Stimulated activated CD8-positive, alpha-beta memory T cell treated with anti-CD3 and anti-CD28 coated beads, Interleukin-2, amount 100 ng/mL, for 48 hours (primary cell): ENCODE data around the gene DOCK4.
A peak's percentile ranks its signal among the peaks of the same experiment; 100 is the strongest.

Experiments used
- DNase-seq, 2 donors: peaks; one replicate each; pipeline ENCODE4 v3.0.0-alpha.2; 2020; ENCODE audit warnings: low read depth in 2 of 2

The DOCK4 gene

DNA sequence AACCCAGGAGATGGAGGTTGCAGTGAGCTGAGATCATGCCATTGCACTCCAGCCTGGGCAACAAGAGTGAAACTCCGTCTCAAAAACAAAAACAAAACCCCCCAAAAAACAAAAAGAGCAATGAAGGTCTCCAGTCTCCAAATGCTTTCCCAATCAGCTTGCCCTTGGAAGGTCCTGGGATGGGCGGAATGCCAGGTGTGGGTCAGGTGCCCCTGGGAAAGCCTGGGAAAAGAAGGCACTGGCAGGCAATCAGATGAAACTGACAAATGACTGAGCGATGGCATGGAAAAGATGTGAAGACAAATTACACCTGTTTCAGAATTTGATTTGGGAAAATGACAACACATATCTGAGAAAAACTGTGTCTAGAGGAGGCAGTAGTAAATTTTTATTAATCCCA, 433.5 kb downstream of the DOCK4 start:
- DNase-seq = no peak

DNA sequence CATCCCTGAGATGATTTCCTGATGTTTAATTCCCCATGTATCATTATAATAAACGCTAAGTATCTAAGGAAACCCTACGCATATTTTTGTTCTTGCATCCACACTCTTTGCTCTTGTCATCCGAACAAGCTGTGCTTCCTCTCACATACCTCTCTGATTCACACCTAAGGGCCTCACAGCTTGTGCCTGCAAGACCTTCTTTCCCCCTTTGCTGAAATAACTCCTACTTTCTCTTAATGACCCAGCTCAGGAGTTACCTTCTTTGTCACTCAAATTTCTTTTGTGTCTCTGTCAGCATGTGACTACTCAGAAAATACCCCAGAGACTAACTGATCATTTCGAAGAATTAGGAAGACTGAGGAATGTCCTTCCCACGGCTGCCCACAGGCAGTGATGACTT, 434.6 kb downstream of the DOCK4 start:
- no peak for DNase-seq

DNA sequence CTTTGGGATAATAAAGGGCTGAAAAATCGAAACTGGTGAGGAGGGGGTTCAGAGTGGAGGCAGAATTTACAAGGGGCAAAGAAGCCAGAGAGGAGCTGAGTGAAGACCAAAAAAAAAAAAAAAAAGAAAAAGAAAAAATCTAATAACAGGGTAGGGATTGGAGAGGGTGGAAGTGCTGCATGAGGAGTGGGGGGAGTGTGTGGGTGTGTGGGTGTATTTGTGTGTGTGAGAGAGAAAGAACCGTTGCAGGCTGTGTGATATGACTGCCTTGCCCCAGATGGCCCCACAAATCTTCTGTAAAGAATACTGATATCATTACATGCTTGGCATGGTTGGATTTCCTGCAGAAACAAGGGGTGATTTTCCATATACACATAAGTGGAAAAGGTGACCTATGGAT, 436.1 kb downstream of the DOCK4 start:
- no peak for DNase-seq

DNA sequence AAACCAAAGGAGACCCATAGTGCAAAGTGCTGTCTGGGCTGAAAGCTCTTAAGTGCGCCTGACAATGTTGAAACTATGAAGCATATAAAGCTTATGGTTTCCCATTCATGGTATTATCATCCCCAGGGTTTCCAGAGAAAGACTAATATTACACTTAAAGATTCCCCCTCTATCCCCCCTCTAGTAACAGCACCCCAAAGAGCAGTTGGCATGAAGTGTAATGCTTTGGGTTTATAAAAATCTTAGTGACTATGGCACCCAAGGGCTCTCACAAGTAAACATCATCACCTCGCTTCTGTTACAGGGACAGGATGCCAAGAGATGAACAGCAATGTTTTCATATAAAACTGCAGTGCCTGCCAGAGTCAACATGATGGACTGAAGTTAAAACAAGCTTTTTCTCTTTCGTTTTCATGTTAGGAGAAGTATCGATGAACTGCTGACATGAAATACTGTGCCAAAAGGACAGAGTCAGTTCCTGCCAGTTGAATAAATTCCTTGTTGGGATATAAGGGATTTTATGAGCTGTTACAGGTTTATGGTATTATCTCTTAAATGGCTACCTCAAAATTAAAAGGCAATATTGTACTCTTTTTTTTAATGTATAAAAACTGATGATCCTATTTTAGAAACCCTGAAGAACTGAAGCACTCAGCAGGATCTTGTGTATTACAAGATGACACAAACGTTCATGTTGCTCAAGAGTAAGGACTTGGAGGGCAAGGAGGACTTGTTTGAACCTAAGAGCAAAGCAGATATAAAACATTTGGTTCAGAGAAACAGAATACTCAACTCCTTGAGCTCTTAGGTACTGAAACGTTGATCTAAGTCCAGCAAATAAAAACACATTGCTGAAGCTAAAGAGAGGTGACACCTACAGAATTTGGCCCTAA, 440.2 kb downstream of the DOCK4 start:
- no peak for DNase-seq

DNA sequence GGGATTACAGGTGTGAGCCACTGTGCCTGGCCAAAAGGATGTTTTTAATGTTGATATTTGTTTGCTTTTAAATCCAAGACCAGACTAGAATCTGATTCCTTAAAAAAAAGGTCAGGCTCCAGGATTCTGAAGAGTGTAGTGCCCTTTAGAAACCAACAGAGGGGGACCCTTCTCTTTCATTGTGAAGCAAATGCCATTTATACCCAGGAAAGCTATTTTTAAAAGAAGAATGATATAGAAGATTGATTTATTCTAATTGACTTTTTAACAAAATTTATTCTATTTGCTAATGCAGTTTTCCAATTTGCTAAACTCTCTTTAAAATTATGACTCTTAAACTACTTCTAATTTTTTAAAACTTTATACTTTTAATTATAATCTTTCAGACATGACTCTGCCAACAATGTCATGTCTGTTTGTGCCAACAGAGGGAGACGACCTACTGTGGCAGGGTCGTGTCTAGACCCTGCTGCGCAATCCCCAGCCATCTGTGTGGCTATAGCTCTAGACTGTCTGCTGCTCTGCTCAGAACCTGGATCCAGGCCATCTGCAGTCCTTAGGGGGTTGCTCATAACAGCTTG, 442.9 kb downstream of the DOCK4 start:
- DNase-seq = no peak

DNA sequence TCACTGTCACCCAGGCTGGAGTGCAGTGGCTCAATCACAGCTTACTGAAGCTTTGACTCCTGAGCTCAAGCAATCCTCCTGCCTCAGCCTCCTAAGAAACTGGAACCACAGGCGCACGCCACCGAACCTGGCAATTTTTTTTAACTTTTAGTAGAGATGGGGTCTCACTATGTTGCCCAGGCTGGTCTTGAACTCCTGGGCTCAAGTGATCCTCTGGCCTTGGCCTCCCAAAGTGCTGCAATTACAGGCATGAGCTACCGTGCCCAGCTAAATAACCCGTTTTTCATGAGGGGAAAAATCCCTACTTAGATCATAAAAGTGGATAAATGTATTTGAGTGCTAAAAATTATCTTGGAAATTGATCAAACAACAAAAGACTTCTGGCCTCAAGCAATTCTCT, 443.4 kb downstream of the DOCK4 start:
- DNase-seq = no peak

DNA sequence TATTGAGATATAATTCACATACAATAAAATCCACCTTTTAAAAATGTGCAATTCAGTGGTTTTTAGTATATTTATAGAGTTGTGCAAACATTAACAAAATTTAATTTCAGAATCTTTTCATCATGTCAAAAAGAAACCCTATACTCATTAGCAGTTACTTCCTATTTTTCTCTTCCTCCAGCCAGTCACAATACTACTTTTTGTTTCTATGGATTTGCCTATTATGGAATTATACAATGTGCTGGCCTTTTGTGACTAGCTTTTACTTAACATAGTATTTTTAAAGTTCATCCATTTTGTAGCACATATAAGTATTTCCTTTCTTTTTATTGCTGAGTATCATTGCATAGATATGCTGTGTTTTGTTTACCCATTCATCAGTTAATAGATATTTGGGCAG, 444.0 kb downstream of the DOCK4 start:
- DNase-seq = no peak

DNA sequence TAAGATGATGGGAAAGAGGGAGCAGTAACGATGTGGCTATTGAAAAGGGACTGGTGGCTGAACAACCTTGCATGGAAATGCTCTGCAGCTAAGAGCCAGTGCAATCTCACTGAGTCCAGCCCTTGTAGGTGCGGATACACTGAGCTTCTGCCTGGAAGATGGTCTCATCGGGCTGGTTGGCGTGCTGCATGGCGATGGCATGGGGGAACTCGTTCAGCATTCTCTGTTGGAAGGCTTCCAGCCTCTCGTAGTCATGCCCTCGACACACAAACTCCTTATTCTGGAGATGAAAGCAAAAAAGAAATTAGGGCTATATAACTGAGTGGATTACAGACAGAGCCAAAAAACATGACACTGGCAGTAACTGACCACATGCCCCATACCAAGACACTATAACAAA, 446.2 kb downstream of the DOCK4 start:
- DNase-seq = no peak

DNA sequence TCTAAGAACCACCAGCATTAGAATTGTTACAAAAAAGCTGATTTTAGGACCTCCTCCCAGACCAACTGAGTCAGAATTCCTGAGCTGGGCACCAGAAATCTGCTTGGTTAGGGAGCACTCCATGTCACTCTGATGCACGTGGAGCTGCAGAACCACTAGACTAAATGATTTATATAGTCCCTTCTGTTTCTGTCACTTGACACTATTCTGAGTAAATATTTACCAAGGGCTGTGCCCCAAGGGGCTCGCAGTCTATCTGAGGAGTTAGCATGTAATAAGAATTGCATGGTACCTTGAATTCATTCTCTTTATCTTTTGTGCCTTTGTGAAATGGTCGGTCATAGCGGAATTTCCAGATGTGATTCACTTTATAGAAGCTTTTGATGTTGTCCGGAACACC, 447.9 kb downstream of the DOCK4 start:
- DNase-seq = no peak

DNA sequence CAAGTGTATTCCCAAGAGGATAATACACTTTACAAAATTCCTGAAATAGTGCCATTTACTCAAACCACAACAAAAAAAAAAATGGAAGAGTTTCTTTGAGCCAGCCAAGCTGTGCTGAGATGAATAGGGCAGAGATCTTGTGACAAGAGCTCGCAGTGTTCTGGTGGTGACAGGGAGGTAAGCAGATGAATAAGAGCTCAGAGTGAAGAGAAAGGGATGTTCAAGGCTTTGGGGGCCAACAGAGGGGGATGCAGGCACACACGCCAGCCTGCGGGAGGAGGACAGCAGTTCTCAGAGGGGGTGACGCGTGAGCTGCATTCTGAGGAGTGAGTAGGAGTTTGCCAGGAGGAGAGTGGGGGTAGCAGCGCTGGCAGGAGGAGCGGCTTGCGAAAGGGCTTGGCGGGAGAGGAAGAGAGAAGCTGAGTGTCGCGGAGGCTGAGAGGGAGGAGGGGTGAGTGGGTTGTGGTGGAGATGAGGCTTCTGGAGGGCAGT, 449.5 kb downstream of the DOCK4 start:
- no peak for DNase-seq

DNA sequence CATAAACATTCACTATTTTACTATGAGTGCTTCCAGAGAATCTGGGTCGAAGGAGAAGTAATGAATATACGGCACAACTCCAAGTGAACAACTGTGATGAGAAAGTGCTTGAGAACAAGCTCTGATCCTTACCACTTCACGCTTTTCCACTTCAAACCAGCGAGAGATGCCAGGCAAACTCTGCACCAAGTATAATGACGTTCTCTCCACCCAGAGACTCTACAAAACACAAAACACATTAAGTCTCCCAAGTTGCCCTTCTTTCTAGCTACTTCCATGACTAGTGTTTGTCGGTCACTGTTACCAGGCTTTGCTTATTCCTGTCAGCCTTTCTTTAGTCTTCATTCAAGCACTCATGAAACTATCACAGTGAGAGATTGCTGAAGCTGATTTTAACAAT, 450.8 kb downstream of the DOCK4 start:
- DNase-seq = no peak

DNA sequence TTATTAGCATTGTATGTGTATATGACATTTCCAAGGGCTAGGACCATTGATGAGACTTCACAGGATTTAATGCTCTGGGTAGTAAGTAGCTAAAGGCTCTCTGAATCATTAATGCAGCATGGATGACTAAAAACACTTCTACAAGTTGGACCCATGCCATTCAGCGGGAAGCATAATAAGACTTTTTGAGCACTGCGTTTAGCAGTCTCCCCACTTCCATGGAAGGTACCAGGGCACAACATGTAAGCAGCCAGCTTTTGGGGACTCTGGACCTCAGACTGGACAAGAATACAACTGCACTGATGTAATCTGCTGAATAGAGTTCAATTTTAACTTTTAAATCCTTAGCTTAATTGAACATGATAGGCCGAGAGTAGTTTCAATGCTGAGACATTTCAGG, 452.2 kb downstream of the DOCK4 start:
- DNase-seq = no peak

DNA sequence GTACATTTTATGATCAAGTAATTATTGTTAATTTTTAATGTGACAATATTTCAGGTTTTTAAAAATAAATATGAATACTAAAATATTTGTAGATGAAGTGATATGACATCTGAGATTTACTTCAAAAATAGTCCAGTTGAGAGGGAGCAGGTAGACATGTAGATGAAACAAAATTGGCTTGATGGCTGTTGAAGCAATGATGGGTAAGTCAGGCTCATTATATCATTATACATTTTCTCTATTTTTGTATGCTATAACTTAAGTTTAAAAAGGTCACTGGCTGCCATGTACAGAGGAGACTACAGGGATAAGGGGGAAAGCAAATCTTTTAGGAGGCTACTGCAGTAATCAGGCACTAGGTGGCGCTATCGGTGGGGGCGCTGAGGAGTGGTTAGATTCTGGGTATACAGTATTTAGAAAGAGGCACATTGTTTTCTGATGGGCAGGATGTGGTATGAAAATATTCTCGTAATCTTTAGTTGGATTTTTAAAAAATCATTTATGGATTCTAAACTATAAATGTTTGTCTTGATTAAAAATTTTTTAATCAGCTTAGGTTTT, 454.1 kb downstream of the DOCK4 start:
- DNase-seq = peak; percentile 33 to 42

DNA sequence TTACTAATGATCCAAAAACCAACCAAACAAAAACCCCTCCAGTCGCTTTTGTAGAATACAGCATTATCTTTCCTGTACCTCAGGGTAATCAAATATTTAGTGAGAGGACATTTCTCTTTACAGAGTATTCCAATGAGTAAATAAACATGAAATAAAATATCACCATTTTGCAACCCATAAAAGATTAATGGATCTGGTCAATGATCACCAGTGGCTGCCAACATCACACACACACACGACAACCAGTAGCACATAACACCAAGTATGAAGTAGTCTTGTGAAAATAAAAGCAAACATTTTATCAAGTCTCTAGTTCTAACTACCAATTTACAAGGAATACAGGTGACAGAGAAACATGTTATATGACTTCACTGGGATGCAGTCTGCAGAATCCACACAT, 455.3 kb downstream of the DOCK4 start:
- DNase-seq = no peak

DNA sequence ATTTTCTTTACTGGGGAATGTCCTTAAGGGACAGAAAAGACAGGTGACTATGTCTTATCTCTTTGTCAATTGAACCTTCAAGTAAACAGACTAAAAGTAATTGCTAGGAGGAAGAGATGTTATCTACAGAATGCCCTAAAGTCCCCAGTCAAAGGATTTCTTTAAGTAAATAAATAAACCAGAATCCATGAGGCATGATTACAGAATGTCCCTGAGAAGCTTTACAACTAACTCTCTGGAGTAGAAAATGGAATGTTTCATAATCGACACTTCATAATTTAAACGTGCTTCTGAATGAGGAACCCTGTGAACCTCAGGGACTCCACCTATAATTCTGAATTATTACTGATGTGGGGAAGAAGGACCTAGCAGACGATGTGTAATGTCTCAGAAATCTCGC, 456.0 kb downstream of the DOCK4 start:
- DNase-seq = no peak

DNA sequence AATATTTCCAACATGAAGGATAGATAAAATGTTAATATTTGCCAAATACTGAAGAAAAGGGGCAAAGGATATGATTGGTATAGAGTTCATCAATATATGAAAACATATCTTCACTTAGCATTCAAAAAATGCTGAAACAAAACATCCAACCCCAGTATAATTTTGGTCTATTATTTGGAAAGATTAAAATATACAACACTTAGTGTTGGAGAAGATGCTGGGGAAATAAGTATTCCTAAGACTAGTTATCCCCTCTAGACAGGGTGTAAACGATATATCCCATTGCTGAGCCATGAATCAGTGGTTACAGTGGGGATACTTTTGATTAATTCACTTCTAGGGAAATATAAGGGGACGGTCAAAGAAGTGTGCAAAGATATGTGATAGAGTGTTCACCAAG, 456.6 kb downstream of the DOCK4 start:
- no peak for DNase-seq

DNA sequence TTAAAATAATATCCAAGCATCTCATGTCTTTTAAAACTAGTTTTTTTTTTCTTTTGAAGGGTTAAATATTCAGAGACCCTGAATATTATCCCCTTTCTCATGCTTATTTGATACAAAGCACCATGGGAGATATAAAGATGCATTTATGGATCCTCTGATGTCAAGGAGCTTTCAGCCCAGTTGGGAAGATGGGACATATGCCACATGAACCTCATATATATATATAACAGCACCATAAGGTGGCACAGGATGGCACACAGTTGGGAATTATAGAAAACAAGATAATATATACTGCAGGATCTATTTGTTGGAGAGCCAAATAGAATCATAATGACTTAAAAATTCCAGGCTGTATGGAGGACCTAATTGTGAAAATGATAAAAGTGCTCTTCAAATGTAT, 458.5 kb downstream of the DOCK4 start:
- DNase-seq = no peak

DNA sequence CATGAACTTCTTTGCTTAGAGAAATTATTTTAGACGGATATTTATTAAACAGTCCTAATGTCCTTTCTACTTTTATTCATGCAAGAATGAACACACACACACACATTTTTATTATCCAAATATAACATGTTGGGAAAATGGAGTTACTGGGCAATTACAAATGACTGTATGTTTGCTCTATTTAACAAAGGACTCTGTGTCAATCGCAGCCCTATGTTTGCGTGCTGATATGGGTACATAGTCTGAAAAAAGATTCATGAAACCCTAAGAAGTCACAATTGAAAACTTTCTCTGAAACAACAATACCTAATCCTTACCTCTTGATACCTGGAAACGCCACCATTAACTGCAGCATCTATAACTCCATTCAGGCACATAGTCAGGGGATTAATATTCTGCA, 459.2 kb downstream of the DOCK4 start:
- no peak for DNase-seq

DNA sequence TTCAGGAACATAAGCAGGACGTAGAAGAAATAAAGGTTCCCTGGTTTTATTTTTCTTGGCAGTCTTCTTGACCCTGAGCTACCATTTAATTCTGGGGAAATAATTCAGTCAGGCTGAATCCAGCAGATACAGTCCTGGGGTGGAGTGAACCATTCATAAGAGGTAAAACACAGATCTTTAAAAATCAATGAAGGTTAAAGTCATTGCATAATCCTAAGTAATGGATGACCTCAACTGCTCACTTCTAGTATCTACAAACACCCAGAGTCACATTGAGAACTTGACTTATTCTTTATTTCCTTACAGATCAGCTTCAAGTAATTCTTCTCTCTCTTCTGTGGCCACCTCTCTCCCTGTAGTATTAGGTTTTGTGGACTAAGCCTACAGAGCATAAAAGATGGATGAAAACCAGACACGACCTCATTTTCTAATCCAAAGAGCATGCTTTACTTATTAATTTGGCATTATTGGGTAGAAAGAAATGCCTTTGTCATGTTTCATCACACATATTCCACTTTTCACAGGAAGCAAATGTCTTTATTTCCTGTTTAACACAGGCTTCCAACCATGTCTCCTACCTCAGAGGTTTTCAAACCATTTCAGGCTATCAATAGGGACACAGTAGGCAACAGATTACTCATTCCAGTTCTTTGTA, 461.6 kb downstream of the DOCK4 start:
- no peak for DNase-seq

DNA sequence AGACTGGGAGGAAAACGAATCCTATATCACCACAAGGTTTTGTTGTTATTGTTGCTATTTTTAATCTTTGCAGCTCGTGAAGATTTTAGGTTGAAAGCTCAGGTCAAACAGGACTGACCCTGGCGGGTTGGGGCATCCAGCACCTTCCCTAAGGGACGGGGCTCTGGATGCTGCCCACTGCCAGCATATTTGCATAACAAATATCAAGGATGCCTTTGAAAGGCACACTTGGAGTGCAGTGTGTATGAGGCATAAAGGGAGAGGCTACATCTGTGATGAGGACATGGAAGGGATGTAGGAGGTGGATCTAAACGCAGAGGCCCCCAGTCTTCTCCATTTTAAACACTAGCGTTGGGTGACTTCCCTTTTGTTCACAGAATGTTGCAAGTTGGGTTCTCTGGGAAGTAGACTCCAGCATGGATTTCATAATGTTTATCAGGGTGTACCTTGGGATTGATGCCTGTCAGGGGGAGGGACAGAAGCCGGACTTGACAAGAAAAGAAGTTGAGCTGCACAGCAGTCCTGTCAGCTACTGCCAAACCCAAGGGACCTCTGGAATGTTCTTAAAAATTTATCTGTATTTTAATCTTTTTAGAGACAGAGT, 462.9 kb downstream of the DOCK4 start:
- DNase-seq = no peak

DNA sequence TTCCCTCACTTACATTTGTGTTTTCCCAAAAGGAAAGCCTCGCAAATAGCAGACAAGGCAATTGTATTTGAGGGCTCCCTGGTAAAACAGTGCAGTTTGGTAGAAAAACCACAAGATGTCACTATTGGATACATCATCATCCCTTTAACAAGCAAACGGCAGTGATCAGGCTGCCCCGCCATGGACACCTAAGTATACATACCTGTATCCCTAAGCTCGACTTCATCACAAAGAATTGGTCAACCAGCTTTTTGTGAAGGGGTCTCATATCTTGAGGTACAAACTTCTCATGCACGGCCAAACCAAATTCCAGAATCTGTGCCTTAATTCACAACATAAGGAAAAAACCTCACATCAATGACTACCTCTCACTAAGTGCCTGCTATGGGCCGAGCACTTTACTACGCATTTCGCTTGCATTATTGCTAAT, 464.4 kb downstream of the DOCK4 start:
- DNase-seq = no peak

DNA sequence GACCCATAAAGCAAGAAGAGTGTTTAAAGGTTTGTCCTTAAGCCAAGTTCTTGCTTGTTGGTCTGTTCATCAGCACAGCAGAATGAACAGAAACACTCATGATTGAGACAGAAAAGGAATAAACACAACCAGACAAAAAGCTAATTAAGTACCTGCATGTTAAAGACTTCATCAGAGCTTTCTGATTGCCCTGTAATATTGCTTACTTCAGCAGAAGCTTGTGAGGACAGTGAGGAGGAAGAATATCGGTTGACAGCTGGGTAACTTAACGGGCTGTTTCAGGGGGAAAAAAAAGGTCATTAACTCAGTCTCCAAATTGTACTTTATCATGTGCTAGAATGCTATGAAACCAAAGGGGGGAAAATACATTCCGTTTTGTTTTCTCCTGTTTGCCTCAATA, 465.3 kb downstream of the DOCK4 start:
- DNase-seq = no peak
